GM21619 (cell line): Measurements from ENCODE around the gene NALCN.

Experiments
- ATAC-seq: cut with Tn5 transposase; IDR thresholded peaks from one replicate; pipeline ENCODE4 v1.9.1; 2021; ENCODE audit not compliant: unreplicated experiment

NALCN gene

DNA sequence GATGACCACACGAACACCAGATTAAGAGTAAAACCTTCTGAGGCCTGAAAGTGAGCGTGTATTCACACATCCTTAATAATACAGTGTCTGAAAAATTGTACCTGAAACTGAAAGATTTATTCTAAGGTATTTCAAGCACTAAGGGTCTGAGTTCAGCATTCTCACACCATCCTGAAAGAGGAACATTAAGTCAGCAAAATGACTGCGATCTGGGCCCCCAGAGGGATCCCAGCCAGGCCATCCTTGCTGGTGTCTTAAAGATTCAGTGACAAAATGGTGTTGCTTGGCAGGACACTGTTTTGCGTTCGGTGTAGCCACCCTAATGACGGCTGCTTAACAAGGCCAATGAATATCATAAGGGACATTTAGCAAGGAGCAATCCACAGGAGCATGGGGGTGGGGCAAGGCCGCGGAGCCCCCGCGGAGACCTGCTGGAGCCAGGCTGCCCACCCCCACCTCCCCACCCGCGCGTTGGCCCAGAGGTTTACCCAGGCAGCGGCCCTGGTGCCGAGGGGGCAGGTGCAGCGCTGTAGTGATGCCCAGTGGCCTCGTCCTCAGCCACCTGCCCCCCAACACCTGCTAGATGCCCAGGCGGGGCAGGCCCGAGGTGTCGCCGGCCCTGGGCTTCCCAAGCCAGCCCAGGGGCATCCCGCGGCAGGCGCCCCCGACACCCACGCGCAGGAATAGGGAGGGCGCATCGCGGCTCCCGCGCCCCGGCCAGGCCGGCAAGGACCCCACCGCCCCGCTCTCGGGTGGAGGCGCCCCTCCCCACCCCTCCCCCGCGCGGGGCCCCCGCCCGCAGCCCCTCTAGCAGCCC is 742 bp downstream of the NALCN start:
- ATAC-seq: no peak

DNA sequence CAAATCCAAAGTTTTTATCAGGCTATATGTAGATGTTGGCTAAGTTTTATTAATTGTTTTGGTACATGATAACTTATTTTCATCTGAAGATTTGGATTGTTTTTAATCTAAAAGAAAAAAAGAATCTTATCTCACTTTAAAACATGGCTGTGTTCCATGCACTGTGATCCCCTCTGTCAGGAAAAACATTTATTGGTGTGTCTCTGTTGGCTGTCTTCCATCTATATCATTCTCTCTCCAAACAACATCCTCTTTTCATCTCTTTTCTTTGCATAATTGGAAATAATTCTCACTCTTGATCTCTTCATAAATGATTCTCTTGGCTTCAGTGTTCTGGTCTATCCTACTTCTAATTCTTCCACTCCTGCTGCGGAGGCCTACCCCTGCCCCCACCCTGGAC is 4.2 kb downstream of the NALCN start:
- ATAC-seq: no peak

DNA sequence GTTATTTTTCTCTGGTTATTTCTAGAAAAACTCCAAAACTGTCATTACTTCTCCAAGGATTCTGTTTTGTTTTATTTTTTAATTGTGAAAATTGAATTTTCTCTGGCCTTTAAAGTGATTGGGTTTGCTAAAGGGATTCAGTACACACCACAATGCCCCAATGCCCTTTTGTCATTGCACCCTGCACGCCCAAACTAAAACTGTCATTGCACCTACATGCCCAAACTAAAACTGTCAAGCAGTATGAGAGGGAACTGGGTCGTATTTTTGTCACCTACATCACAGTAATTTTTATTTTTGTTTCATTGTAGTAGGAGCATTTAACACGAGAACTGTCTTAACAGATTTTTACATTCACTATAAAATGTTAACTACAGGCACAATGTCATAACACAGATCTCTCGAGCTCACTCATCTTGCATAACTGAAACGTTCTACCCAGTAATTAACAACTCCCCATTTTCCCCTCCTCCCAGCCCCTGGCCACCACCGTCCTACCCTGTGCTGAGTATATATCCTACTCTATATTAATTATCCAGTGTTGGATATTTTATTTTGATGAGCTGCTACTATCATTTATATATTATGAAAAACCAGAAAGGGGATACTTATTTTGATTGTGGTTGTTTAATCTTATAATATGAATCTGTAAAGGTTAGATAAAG is 7.2 kb downstream of the NALCN start:
- ATAC-seq: no peak

DNA sequence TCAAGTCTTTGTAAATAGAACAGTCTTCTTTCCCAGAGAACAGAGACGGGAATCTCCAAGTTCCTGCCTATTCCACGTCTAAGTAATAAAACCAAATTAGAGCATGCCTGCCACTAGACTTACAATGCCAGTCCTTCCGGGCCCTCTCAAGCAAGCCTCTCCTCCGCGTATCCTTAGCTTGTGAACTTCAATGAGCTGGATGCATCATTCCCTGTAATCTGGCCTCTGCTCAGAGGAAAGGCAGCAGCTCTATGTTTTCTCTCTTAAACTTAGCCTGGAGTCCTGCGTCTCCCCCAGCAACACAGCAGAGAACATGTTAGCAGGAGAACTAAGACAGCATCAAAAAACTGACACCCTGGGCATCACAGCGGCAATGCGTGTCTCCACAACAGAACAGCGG is 8.2 kb downstream of the NALCN start:
- ATAC-seq: no peak

DNA sequence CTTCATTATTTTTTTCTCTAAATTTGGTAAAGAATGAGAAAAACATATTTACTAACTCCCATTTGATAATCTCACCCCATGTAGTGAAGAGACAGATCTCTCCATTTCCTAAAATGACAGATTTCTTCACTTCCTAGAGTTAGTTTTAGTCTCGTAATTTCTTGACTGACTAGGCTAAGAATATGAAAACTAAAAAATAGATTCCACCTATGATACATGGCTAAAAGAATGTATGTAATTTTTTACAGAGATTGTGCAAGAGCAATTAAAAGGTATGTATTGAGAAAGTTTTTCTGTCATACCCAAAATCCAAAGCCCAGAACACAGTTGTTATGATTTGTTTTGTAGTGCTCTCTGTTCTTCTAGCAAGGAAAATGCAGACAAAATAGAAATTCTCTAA is 9.5 kb downstream of the NALCN start:
- no peak for ATAC-seq

DNA sequence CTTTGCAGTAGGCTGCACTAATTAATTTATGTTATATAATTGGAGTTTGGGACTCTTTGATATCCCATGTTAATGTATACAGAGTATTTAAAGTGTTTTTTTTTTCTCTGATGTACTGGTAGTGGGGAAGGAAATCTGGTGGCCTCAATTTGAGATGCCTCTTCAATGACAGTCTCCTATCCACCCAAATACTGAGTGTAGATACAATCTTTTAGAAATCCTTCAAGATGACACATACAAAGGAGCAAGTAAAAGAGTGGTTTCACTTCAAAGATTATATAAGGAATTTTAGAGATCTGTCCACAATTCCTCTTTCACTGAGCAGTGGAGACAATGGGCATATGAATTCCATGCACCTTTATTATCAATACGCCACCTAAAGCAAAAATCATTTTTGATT is 15.1 kb downstream of the NALCN start:
- ATAC-seq: no peak

DNA sequence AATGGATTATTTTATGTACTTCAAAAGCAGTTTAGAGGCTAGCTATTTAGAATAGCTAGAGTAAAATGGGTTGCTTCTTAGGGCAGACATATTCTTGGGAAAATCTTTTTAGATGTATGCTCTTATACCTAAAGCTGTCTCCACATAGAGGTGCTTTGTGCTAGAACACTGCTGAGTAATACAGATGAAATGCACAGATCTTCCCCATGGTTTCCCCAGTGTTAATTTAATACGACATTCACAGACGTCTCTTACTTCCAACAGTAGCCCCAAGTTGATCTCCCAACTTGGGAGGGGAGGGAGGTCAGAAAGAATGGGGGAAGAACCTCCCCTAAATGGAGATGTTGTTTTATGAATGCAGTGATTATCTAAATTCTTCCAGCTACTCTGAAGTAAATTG is 16.9 kb downstream of the NALCN start:
- ATAC-seq: no peak

DNA sequence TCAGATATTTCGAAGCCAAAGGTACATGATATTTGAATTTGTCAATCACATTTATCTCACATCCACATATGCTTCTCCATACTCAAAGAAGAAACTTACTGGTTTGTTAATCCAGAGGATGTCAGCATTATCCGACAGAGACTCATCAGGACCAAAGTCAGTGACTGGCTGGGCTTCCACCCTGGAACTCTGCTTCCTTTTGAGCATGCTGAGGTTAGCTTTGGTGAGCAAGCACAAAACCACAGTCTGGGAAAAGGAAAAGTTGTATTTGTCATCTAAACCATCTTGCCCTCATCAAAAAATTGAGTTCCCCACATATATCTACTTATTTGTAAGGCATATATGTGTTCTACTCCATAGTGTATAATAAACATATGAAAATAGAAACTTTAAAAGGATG is 17.4 kb downstream of the NALCN start:
- no peak for ATAC-seq

DNA sequence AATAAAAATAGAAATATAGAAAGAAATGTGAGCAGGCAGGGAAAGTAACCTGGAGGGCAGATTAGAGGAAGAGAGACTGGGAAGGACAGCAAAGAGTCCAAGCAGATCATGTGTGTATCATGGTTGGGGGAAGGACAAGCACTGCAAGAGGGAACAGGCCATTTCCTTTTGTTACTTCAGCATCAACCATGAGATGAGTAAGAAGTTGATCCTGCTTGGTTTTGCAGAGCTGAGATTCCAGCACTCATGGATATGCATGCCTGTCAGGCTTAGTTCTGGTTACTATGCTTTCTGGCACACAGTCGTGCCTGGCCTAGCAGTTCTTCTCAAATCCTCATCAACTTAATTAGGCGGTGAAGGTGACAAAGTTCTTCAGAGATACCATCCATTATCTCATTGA is 18.1 kb downstream of the NALCN start:
- no peak for ATAC-seq

DNA sequence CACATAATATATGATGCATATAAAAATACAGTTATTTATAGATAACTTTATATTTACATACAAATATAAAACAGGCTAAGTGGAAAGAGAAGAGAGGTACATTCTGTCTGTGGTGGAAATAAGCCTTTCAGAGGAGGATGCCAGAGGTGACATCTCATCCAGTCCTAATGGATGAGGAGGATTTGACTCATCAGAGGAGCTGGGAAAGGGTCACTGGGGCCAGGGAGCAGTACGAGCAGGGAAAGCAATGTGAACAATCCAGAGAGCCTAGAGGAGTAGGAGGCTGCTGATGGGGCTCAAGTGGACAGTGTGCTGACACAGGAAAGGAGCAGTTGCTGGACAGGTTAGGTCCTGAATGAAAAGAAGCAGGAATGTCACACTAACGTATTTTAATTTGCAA is 18.6 kb downstream of the NALCN start:
- ATAC-seq: no peak

DNA sequence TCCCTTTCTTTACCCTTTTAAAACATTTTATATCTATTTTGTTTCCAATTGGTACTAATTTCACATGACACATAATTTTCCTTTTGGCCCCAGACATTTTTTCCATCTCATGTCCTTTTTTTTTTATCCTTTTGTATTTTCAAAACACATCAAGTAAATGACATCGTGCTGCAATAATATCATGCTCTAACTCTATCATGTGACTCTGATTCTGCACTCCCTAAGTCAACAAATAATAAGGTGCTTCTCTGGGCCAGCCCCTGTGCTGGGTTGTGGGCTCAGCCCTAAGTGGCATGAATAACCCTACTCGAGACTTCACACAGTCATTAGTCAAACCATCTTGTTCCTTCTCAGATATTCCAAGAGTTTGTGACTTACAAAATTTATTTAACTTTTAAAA is 21.7 kb downstream of the NALCN start:
- no peak for ATAC-seq

DNA sequence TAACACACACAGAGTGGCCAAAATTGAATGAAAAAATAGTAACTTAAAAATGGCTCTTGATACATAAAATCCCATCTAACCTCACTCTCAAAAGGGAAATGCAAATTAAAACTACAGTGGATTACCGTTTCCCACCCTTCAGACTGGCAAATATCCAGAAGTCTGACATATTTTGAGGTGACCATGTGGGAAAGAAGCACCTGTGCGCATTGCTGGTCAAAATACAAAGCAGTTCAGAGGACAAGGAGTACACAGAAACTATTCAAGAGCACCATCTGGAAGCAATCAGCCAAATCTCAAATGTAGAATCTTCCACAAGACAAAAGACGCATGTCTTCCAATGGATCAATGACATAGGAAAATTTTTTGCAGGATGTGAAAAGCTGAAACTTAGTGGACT is 23.2 kb downstream of the NALCN start:
- ATAC-seq: no peak

DNA sequence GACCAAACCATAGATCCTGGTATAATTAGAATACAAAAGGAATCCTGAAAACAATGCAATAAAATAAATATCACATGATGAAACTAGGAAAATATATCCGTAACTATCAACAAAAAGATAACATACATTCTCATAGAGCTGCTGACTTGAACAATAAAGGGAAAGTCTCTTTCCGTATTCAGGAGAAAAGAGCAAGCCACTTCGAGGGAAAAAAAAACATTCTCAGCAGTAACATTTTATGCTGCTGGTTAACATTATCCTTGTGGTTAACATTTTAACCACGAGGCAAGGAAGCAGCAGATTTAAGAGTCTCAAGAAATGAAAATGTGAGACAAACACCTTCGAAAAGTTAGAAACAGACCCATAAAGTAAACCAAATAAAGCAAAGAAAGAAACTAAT is 25.8 kb downstream of the NALCN start:
- ATAC-seq: no peak

DNA sequence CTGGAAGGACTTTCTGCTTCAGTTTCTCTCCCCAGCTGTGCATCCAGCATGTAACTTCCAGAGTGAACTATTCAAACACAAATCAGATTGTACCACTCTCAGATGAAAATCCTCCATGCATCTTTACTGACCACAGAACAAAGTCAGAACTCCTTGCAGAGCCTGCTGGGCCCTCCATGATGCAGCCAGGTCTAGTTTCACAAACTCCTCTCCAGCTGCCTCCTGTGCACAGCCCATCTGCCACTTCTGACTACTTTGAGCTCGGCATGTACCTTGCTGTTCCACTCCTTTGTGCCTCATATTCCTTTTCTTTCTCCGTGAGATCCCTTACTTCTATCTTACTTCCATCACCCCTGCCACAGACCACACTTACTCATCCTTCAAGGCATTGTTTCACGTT is 31.4 kb downstream of the NALCN start:
- no peak for ATAC-seq

DNA sequence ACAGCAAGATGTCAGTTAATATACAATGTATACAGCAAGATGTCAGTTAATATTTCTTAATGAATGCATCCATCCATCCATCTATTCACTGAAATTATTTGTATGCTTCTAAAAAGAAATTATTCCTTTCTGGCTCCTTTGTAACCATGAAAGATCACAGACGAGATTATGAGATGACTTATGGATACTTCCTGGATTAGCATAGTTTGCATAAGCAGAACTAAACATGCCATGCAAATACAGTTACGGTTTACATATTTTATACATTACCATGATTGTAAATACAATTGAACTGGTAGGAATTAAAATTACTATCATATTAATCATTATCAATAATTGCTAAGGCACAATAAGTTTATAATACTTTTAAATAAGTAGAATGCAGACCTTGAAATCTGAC is 32.7 kb downstream of the NALCN start:
- no peak for ATAC-seq

DNA sequence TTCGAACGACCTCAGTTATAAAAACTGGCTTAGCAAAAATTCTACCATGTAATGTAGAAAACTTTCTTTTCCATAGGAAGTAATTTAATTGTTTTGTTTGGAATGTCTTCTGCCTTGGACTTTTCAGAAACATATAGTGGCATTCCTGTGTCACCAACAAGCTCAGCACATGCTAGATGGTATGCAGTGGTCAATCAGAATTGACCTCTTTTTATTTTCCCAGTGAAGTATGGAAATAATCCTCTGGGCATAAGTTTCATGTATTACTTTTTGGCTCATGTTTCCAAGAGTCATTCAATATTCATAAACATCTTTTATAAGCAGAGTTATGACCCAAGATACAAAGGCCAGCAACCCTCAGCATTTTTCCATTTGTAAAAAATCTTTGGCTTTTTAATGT is 33.6 kb downstream of the NALCN start:
- ATAC-seq: no peak

DNA sequence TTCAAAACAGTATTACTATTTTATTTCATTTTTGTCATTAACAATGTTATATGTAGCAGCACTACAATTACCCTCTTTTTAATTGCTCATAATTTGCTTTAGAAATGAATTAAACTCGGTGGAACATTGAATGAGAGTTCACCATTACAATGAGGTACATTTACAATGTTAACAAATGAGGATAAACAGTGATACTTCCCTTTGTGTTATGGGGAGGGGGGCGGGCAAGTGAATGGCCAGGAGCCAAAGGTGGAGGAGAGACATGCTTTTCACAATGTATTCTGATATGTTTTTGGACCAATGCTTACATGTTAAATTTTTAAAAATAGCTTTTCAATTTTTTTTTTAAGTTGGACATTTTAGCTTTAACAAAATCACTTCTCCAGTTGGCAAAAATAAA is 34.2 kb downstream of the NALCN start:
- ATAC-seq: no peak

DNA sequence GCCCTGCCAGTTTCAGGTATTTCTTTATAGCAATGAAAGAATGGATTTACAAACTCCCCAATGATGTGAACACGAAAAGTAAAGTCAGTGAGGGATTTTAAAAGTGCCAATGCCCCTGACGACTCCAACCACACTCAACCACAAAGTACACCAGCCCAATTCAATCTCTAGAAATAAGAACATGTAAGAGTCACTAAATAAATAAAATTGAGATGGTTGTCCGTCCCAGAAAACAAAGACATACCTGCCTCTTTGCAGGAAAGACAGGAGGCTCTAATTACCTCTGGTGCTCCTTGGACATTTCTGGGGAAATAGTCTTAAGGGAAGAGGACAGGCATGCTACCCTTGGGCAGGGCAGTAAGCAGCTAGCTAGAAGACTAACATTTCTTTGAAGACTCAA is 55.8 kb downstream of the NALCN start:
- no peak for ATAC-seq

DNA sequence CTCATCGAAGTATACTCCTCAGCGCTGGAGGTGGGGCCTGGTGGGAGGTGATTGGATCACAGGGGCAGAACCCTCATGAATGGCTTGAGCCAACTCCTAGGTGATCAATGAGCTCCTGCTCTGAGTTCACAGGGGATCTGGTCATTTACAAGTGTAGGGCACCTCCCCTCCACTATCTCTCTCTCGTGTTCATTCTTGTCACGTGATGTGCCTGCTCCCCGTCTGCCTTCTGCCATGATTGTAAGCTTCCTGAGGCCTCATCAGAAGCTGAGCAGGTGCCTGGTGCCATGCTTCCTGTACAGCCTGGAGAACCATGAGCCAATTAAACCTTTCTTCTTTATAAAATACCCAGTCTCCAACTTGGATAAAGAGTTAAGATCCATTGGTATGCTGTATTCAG is 61.4 kb downstream of the NALCN start:
- no peak for ATAC-seq

DNA sequence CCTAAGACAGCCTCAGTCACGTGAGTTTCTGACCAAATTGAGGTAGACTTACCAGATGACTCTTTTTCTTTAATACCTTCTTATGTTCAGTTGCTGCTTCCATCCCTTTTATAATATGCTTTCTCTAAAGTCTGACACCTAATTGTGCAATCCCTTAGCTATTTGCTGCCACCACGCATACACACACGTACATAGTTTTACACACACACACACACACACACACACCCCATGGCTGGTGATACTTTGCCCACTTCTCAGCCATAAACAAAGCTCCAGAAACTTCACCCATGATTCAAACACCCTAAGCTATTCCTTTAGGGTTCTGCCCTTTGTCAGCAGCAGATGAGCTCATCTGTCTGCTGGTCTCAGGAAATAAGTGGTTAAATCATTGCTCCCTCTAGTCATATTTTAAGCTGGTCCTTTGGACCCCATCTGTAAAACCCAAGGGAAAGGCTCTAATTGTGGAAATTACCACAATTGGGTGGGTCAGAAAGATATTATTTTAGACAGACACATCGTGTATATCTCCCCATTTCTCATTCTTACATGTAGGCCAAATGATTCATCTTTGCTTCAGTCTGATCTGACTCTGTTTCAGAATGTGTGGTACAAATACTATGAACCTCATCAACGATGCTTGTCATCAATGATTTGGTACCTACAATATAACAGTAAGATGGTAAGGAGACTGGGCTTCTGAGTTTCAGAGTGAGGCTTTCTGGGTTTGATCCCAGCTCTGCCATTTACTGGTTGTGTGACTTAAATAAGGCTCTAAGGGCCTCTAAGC is 69.2 kb downstream of the NALCN start:
- no peak for ATAC-seq

DNA sequence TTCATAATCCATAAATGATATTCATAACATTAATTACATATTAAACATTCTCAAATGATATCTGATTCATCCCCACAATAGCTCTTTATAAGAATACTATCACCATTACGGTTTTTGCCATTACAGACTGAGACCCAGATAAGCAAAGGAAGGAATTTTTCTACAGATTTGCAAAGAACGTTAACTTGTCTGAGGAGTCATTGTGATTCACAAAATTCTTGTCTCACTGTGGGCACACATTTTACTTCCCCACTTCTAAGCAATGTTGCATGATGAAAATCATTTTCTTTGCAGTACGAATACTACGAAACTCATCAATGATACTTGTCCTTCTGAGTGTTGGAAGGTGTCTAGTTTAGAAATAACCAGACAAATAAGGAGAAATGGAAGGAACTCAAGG is 70.1 kb downstream of the NALCN start:
- ATAC-seq: no peak

DNA sequence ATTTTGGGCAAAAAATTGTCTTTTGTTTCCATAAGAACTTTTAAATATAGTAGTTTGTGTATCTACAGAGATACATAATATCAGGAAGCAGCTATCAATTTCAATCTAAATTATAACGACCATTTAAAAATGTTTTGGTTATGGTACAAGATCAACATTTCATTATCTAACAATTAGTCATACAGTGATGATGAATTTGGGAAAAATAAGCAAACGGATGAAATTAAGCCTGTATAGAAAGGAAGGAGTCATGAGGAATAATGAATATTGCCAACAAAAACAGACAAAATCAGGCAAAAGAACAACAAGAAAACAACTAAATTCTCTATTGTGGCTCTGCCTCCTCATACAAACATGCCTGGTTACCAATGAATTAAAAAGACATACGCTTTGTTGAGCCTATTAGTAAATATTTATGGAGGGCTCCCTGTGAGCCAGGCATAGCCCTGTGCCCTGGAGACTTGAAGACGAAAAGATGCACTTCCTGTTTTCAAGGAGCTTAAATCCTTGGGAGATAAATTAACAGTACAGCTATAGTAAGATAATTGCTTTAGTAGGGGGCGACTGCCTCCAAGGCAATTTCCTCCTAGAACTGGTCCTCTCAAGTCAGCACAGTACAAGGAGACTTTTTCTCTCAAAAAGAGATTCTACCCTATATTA is 73.0 kb downstream of the NALCN start:
- ATAC-seq: no peak
